K562 (cell line): ENCODE data around the gene KIF17. TPM values are rescaled to one million over a fixed set of nuclear protein-coding genes. Genes with fewer than 3 reads are reported as not detected.

Experiments
- ATAC-seq: fragments of 200-7000 bp; cut with Tn5 transposase; 3 replicates; pipeline ENCODE4 v1.9.1; 2020; ENCODE audit warnings: moderate library complexity
- BruUV-seq: library from RNA; stranded (reverse); fragments of 400-500 nt; replicated peaks from 2 replicates; lab custom pipeline; 2021; lab: Mats Ljungman, UMichigan
- CTCF ChIA-PET: fragments of 300-600 bp; formaldehyde crosslinking; extraction: SDS; loops from one replicate; lab custom pipeline; 2021; ENCODE audit warnings: low intra/inter-chr PET ratio; lab: Yijun Ruan, JAX
- POLR2A ChIA-PET: fragments of 300-600, 350-650 bp; sonication (Branson Sonifier 250); formaldehyde crosslinking; extraction: SDS; loops from one replicate; lab custom pipeline; 2021; ENCODE audit warnings: antibody characterized with exemption, inconsistent platforms; lab: Yijun Ruan, JAX
- DNase-seq, 4 experiments: peaks; one replicate each; pipeline versions ENCODE4 v3.0.0 to v3.0.0-alpha.2; 2011 to 2018; ENCODE audit warnings: low spot score in 3 of 4, mixed read lengths in 3 of 4; ENCODE audit errors: extremely low read depth in 1 of 4
- FAIRE-seq: peaks from 2 replicates; lab custom pipeline; 2011; peaks lifted over from hg19 to GRCh38; lab: Jason Lieb, UNC
- H2AFZ ChIP-seq: 2 replicates; pipeline ENCODE4 v1.6.0; 2011; ENCODE audit warnings: low read depth, low read length, control low read depth, inconsistent platforms
- H3K27ac ChIP-seq: fragments of 200-600 bp; 3 replicates; pipeline ENCODE4 v1.8.0; 2011; ENCODE audit warnings: low read depth, mild to moderate bottlenecking, control low read depth, inconsistent platforms, low read length, moderate library complexity, mixed read lengths; ENCODE audit errors: extremely low read depth
- H3K27me3 ChIP-seq, 2 experiments: fragments of 300-600 bp in 1 of 2; 2 replicates in 1 of 2; 3 replicates in 1 of 2; pipeline versions ENCODE4 v1.6.0 to v1.8.0; 2011; ENCODE audit warnings: inconsistent platforms in 2 of 2, low read length in 2 of 2, mild to moderate bottlenecking in 1 of 2, mixed read lengths in 1 of 2, moderate library complexity in 1 of 2; ENCODE audit not compliant: control insufficient read depth in 2 of 2, insufficient read depth in 2 of 2
- H3K36me3 ChIP-seq: fragments of 300-600 bp; 3 replicates; pipeline ENCODE4 v1.8.0; 2011; ENCODE audit warnings: mild to moderate bottlenecking, low read length, inconsistent platforms; ENCODE audit not compliant: control insufficient read depth, insufficient read depth
- H3K4me1 ChIP-seq, 2 experiments: fragments of 200-600 bp in 1 of 2; replicated peaks in 1 of 2; 2 replicates in 1 of 2; 3 replicates in 1 of 2; pipeline versions ENCODE4 v1.5.1 to v1.8.0; 2011; ENCODE audit warnings: inconsistent platforms in 2 of 2, low read length in 2 of 2, mild to moderate bottlenecking in 1 of 2, mixed read lengths in 1 of 2, moderate library complexity in 1 of 2; ENCODE audit not compliant: control insufficient read depth in 2 of 2, insufficient read depth in 2 of 2
- H3K4me2 ChIP-seq: 2 replicates; pipeline ENCODE4 v1.6.1; 2011; ENCODE audit warnings: low read length, control low read depth, inconsistent platforms, mixed read lengths; ENCODE audit not compliant: insufficient read depth
- H3K4me3 ChIP-seq: fragments of 200-600 bp; sonication (generic), shearing (Covaris generic); 2 replicates; pipeline ENCODE4 v1.5.1; 2016; ENCODE audit warnings: control low read depth, inconsistent platforms
- H3K79me2 ChIP-seq: fragments of 200-600 bp; 3 replicates; pipeline ENCODE4 v1.8.0; 2011; ENCODE audit warnings: low read length, inconsistent platforms; ENCODE audit not compliant: control insufficient read depth, insufficient read depth
- H3K9ac ChIP-seq, 2 experiments: 2 replicates each; pipeline versions ENCODE4 v1.6.0 to v1.6.1; 2011; ENCODE audit warnings: low read depth in 2 of 2, low read length in 2 of 2, control low read depth in 1 of 2, inconsistent platforms in 1 of 2, mild to moderate bottlenecking in 1 of 2, mixed read lengths in 1 of 2; ENCODE audit not compliant: insufficient read depth in 1 of 2
- H3K9me1 ChIP-seq: one replicate; pipeline ENCODE4 v1.6.0; 2011; ENCODE audit warnings: inconsistent platforms, mild to moderate bottlenecking, low read length, moderate library complexity; ENCODE audit not compliant: control insufficient read depth, insufficient read depth
- H3K9me3 ChIP-seq: replicated peaks from 2 replicates; pipeline ENCODE4 v1.5.1; 2011; ENCODE audit warnings: low read depth, low read length, inconsistent platforms; ENCODE audit not compliant: control insufficient read depth, insufficient read depth
- H4K20me1 ChIP-seq: replicated peaks from 2 replicates; pipeline ENCODE4 v1.6.1; 2011; ENCODE audit warnings: low read length, inconsistent platforms, mixed read lengths; ENCODE audit not compliant: control insufficient read depth, insufficient read depth
- BCOR ChIP-seq: fragments of 450-650 bp; IDR thresholded peaks from 2 replicates; pipeline ENCODE4 v1.6.1; 2016
- ESRRA ChIP-seq: fragments of 450-650 bp; IDR thresholded peaks from 2 replicates; pipeline ENCODE4 v1.6.1; 2014; ENCODE audit warnings: low read depth, mild to moderate bottlenecking, moderate library complexity, borderline replicate concordance
- NR2F6 ChIP-seq: fragments of 450-650 bp; formaldehyde crosslinking; IDR thresholded peaks from 2 replicates; pipeline ENCODE4 v1.4.0; 2020; ENCODE audit warnings: mild to moderate bottlenecking
- NRF1 ChIP-seq, 2 experiments: fragments of 450-650 bp; IDR thresholded peaks in 1 of 2; conservative IDR thresholded peaks in 1 of 2; 2 replicates each; pipeline ENCODE4 v1.6.1; 2014; ENCODE audit warnings: mild to moderate bottlenecking in 2 of 2
- RBM25 ChIP-seq: fragments of 200-400 bp; formaldehyde crosslinking; IDR thresholded peaks from 2 replicates; pipeline ENCODE4 v1.6.1; 2018; ENCODE audit warnings: low read length, low read depth, moderate library complexity; ENCODE audit not compliant: severe bottlenecking
- RCOR1 ChIP-seq, 2 experiments: IDR thresholded peaks; 2 replicates each; pipeline ENCODE4 v1.6.1; 2012; ENCODE audit warnings: low read depth in 2 of 2, low read length in 2 of 2, borderline replicate concordance in 1 of 2, improper control_type of control experiment in 1 of 2
- TAF15 ChIP-seq: fragments of 200-400 bp; formaldehyde crosslinking; IDR thresholded peaks from 2 replicates; pipeline ENCODE4 v1.6.1; 2017; ENCODE audit warnings: mild to moderate bottlenecking, low read depth, low read length, moderate library complexity
- TARDBP ChIP-seq: fragments of 450-650 bp; IDR thresholded peaks from 2 replicates; pipeline ENCODE4 v1.6.1; 2016
- TCF7L2 ChIP-seq: fragments of 150-350 bp; IDR thresholded peaks from 2 replicates; pipeline ENCODE4 v1.6.1; 2016; ENCODE audit warnings: low read depth, mild to moderate bottlenecking, low read length, moderate library complexity
- TCFL5 ChIP-seq: fragments of 250-450 bp; sonication (Bioruptor Pico); conservative IDR thresholded peaks from 2 replicates; pipeline ENCODE4 v1.6.1; 2021; ENCODE audit warnings: mild to moderate bottlenecking, moderate library complexity, matching md5 sums
- TRIM28 ChIP-seq: fragments of 450-650 bp; IDR thresholded peaks from 2 replicates; pipeline ENCODE4 v1.6.1; 2017
- ZBTB11 ChIP-seq, 3 experiments: fragments of 200-800 bp in 1 of 3; fragments of 250-450 bp in 1 of 3; fragments of 450-650 bp in 1 of 3; sonication (Bioruptor Pico) in 1 of 3; sonication (Bioruptor generic) in 1 of 3; formaldehyde crosslinking in 1 of 3; IDR thresholded peaks; 2 replicates each; pipeline versions ENCODE4 v1.6.1 to v1.8.0; 2016 to 2022; ENCODE audit warnings: mild to moderate bottlenecking in 2 of 3, missing genetic modification characterization in 2 of 3, missing compliant biosample characterization in 1 of 3, moderate library complexity in 1 of 3
- ZNF197 ChIP-seq: fragments of 200-800 bp; sonication (Bioruptor generic); IDR thresholded peaks from 2 replicates; pipeline ENCODE4 v1.6.1; 2016; ENCODE audit warnings: low read depth, missing genetic modification characterization, missing compliant biosample characterization
- ZNF274 ChIP-seq: IDR thresholded peaks from 2 replicates; pipeline ENCODE4 v1.6.1; 2011; ENCODE audit warnings: low read depth, mild to moderate bottlenecking, low read length, moderate library complexity, borderline replicate concordance
- ZNF395 ChIP-seq: fragments of 200-800 bp; sonication (Bioruptor generic); IDR thresholded peaks from 2 replicates; pipeline ENCODE4 v1.6.1; 2017; ENCODE audit warnings: missing genetic modification characterization, missing compliant biosample characterization
- WGBS: fragments of 100-300 bp; shearing (Covaris generic); methylation state at CpG from one replicate; pipeline ENCODE4 v1.1.6; 2016; ENCODE audit warnings: low coverage, mixed read lengths; ENCODE audit not compliant: insufficient coverage; ENCODE audit errors: missing lambda C conversion rate; 5-methylcytosine and 5-hydroxymethylcytosine counted together
- in situ Hi-C: fragments of 300-500 bp; cut with MboI; formaldehyde crosslinking; loops from 4 replicates; pipeline ENCODE4 v1.15.0; 2018; ENCODE audit warnings: inconsistent platforms, mixed read lengths
- intact Hi-C: fragments of 100-400 bp; cut with micrococcal nuclease; formaldehyde crosslinking; loops from 2 replicates; pipeline ENCODE4 v1.14.2; 2022
- polyA plus RNA-seq, 8 experiments: library from polyadenylated mRNA; depleted of rRNA in 4 of 8; stranded (reverse) in 5 of 8; unstranded in 3 of 8; fragments of >200 nt; fragmentation: Nextera tagmentation in 2 of 8; fragmentation: Illumina TruSeq in 1 of 8; extraction: Ambion mirVana in 2 of 8; extraction: Trizol in 1 of 8; gene quantifications; 2 replicates each; pipeline versions ENCODE4 v1.2.1 to v1.2.3, GENCODE V29; 2011 to 2014; ENCODE audit warnings: inconsistent platforms in 1 of 8, missing spikeins in 1 of 8
- total RNA-seq, 7 experiments: library from RNA; depleted of rRNA in 6 of 7; stranded (reverse); fragments of >200 nt in 6 of 7; fragmentation: Illumina TruSeq in 2 of 7; extraction: Trizol in 2 of 7; gene quantifications; 2 replicates each; pipeline versions ENCODE4 v1.2.1 to v1.2.3, GENCODE V29; 2011 to 2021; ENCODE audit warnings: low replicate concordance in 1 of 7

Gene KIF17
- total and polyA plus RNA-seq, 9 of the 15 experiments (the other 6 are each of a cell fraction or from before 2014, with no cell fraction given): 0.04 to 0.47 (median 0.18) TPM; not detected in 5

GRCh38 chr1:20663969-20664715 is 53.7 kb downstream of the KIF17 start (continued):
- TF ChIP-seq ZBTB11 (CRISPR knock-in tag; IDR thresholded peaks at IDR 0.05): no peak
- no peak for TF ChIP-seq ZNF197
- TF ChIP-seq NR2F6 (CRISPR knock-in tag): no peak

- no peak overlapping the region for H3K4me2 ChIP-seq
- ATAC-seq: no peak
- BruUV-seq: no TSS peak
- DNase-seq: peak in 1 of 4 experiments; percentile 41
- no peaks in the 10 kb centered on the region; the same call in 1 of the 2 replicates for H4K20me1 ChIP-seq
- no peaks in the 10 kb centered on the region for H3K9me1 ChIP-seq
- H3K9ac ChIP-seq: no peak overlapping the region; a peak in 1 of 4 replicates
- no peaks in the 10 kb centered on the region for H3K9me3 ChIP-seq
- no peak overlapping the region for H3K27ac ChIP-seq
- no peaks in the 10 kb centered on the region for H3K27me3 ChIP-seq
- POLR2A ChIA-PET: interaction anchor here (0.5 to 1.0 kb wide), 3 partner anchors 14 to 746 kb away, joined by 3 to 4 read pairs (median 3); no protein-coding TSS in a partner anchor
- intact Hi-C loops: no loop called here
- WGBS: 18% methylated on average over 1 of the region's 1 CpG
- CTCF ChIA-PET: interaction anchor here (1.1 kb wide), 1 partner anchor 143 kb away, joined by 3 read pairs; no protein-coding TSS in a partner anchor
- FAIRE-seq: no peak
- in situ Hi-C loops: no loop called here
- H3K79me2 ChIP-seq: peaks cover 34% of the 10 kb centered on the region
- peaks cover 15 to 26% of the 10 kb centered on the region in 2 experiments; a peak in 3 of 5 replicates for H3K4me1 ChIP-seq
- H2AFZ ChIP-seq: 0 out of 2 replicates have a peak overlapping the region, but pooled peaks have one; percentile 29
- no peak overlapping the region for H3K4me3 ChIP-seq
- H3K36me3 ChIP-seq: peaks cover 19% of the 10 kb centered on the region
- TF ChIP-seq TRIM28: no peak
- no peak for TF ChIP-seq ZNF395 (CRISPR knock-in tag)
- no peak for TF ChIP-seq TCFL5 (CRISPR knock-in tag)
- peak; percentile 87 for TF ChIP-seq RBM25
- no peak for TF ChIP-seq TARDBP
- TF ChIP-seq ESRRA: peak; percentile 84
- no peak for TF ChIP-seq NRF1 (conservative IDR thresholded peaks at IDR 0.05 in 1 of 2, IDR thresholded peaks at IDR 0.05 in 1 of 2)
- no peak for TF ChIP-seq TAF15
- TF ChIP-seq ZNF274: no peak
- peak; percentile 51; the same call in 1 of the 2 replicates for TF ChIP-seq BCOR
- TF ChIP-seq TCF7L2: no peak
- TF ChIP-seq RCOR1 (IDR thresholded peaks at IDR 0.05; ENCODE audit: borderline replicate concordance in 1 of 2, low read depth in 2 of 2, low read length in 2 of 2): peak in 1 of 2 experiments; percentile 72; a peak in 2 of 4 replicates
Observed at GRCh38 chr1:20663365-20663764, 54.4 kb downstream of the KIF17 start.
